Right forelimb (tissue), 1 donor: ENCODE results near the gene HOXB1.
"Not testable (repeated sequence)": the region's sequence is repeated elsewhere in the genome, so short reads cannot be mapped to it uniquely, and the experiment has no call there.

Experiments
- DNase-seq: peaks from one replicate; pipeline ENCODE4 v3.0.0-alpha.2; 2018

HOXB1 gene

GRCh38 chr17:48542114-48542656 is 11.4 kb upstream of the HOXB1 start:
- DNase-seq = peak; percentile 65

- DNase-seq = peak; percentile 85
Measured at GRCh38 chr17:48541577-48542113, 10.8 kb upstream of the HOXB1 start.

- no peak for DNase-seq
Measured at GRCh38 chr17:48541036-48541576, 10.3 kb upstream of the HOXB1 start.

GRCh38 chr17:48540213-48540612 is 9.4 kb upstream of the HOXB1 start:
- no peak for DNase-seq

- no peak for DNase-seq
Measured at GRCh38 chr17:48539177-48539576, 8.4 kb upstream of the HOXB1 start.

DNA sequence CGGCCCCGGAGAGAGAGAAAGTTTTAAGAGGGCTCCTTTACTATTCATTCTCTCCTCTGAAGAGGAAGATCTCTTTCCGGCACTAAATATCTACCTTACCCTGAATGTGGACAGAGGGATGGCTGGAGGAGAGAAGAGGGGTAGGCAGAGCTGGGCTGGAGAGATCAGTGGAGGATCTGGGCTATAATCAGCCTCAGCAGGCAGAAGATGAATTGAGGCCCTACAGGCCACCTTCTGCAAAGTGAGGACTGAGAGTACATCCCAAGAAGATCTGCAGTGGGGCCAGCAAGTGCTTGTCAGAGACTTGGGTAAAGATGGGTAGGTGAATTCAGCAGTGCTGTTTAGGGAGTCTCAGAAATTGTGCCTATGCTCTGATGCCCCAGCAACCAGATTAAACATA is 6.5 kb upstream of the HOXB1 start:
- DNase-seq = no peak

DNA sequence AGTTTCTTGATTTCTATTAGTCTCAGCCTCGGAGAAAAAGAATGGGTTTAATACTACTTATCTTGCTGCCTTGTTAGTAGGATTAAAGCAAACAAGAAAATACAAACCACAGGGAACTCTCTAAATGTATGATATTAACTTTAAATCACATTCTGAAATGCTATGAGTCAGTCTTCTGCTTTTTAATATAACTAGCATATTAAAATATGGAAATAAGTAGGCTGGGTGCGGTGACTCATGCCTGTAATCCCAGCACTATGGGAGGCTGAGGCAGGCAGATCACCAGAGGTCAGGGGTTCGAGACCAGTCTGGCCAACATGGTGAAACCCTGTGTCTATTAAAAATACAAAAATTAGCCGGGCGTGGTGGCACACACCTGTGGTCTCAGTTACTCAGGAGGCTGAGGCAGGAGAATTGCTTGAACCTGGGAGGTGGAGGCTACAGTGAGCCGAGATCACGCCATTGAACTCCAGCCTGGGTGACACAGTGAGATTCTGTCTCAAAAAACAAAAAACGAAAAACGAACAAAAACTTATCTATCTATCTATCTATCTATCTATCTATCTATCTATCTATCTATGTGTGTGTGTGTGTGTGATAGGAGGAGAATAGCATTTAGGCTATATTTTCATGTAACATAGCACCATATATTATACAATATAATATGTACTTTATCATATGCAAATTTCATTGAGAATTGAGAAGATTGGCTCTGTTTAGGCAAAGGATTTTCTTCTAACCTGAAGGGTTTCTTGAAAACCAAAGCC is 5.2 kb upstream of the HOXB1 start:
- DNase-seq = not testable (repeated sequence)

- no peak for DNase-seq
Measured at GRCh38 chr17:48532261-48532660, 1.4 kb upstream of the HOXB1 start.

- DNase-seq = no peak
Measured at GRCh38 chr17:48530208-48530886, 464 bp downstream of the HOXB1 start.

- DNase-seq = no peak
Measured at GRCh38 chr17:48529683-48530009, 1.2 kb downstream of the HOXB1 start.

- DNase-seq = no peak
Measured at GRCh38 chr17:48528936-48529682, 1.7 kb downstream of the HOXB1 start.

GRCh38 chr17:48528153-48528935 is 2.5 kb downstream of the HOXB1 start:
- DNase-seq = no peak

- no peak for DNase-seq
Measured at GRCh38 chr17:48527547-48527932, 3.3 kb downstream of the HOXB1 start.

DNA sequence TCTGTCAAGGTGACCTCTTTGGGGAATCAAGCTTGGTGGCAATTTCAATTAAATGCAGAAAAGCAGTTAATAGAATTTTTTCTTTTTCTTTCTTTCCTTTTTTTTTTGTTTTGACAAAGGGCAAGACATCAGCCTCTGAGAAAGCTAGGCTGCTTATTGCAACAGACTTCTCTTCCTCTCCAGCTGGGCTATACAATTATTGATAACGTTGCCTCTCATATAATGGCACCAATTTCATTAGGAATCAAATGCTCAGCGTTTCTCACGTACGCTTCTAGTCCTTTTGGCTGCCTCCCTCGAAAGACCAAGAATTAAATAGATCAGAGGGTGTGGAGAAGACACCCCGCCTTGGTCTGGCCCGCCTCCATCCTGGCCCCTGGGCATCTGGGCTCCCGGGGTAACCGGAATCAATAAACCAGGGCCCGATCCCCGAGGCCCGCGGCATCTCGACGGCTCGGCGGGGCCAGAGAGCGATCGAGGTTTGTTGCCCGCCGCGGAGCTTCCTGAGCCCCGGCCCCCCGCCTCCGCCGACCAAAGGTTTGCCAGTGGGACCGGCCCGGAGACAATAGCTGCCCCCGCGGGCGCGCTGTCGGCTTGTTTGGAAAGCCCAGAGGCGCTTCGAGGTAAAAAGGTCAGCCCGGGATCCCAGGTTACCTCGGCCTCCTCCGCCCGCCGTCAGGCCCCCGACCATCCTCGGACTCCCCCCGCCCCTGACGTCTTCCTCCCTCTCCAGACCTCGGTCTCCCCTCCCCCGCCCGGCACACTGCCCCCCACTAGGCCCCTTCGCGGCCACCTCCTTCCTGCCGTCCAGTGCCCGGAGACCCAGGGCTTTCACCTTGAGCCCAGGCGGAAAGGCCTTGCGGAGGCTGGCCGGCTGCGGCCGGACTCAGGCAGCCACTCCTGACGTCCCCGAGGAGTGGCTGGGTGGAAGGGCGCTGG is 3.9 kb downstream of the HOXB1 start:
- DNase-seq = no peak

DNA sequence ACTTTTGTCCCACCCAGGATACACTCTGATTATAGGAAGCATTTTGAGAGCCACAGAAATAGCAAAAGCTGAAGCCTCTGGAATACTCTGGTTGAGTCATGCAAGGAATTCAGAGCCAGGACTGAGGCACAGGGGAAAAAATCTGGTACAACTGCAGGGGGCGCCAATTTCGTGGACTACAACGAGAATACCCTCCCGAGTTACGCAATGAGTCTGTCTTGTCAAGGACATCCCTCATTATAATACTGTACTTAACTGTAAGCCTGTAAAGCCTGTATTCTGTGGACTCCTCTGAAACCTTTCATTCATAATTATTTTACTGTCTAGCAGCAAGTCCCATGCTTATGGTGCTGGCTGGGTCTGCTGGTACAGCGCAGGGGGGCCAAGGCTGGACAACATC is 7.8 kb downstream of the HOXB1 start:
- DNase-seq = no peak

GRCh38 chr17:48522031-48522653 is 8.7 kb downstream of the HOXB1 start:
- DNase-seq = no peak

DNA sequence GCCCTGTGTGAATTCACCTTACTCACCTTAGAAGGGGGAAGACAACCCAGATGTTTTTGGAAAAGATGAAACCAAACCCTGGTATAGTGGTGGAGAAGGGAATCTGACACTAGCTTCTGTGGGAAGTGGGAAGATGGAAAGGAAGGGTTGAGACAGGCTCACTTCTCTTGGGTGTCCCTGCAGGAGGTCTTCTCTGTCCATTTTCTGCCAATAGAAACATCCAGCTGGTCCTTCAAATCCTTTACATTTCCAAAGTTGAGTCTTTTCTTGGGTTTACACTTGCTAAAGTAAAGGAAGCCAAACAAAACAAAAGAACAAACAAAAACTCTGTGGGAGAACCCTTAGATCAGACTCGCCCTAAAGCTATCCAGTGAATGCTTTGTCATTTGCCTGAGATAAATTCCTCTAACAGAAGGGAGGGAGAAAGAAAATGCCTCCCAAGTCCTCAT is 10.2 kb downstream of the HOXB1 start:
- DNase-seq = no peak

- DNase-seq = no peak
Measured at GRCh38 chr17:48519427-48519826, 11.4 kb downstream of the HOXB1 start.

DNA sequence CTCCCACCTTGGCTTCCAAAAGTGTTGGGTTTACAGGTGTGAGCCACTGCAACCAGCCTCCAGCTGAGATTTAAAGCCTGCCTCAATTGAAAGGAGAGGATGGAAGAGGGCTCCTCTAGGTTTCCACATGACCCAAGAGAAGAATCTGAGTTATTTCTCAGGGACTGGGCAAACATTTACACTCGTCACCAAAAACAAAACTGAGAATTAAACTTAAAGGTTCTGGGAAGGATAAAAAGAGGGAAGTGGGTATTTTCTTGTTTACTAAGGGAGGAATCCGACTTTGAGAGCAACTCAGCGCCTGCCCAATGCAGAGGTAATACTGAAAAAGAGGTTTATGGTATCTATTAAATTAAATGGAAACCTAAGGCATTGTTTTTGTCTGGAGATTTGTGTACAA is 13.3 kb downstream of the HOXB1 start:
- no peak for DNase-seq
